Panc1 (cell line): Measurements from ENCODE around the gene TMEM45B.

Experiments used
- POLR2AphosphoS5 ChIP-seq: IDR thresholded peaks from 2 replicates; pipeline ENCODE4 v1.6.1; 2012; ENCODE audit warnings: mild to moderate bottlenecking, low read depth, low read length, moderate library complexity
- SIN3A ChIP-seq: IDR thresholded peaks from 2 replicates; pipeline ENCODE4 v1.6.1; 2012; ENCODE audit warnings: low read depth, mild to moderate bottlenecking, low read length, moderate library complexity, borderline replicate concordance; ENCODE audit not compliant: insufficient read depth
- TF ChIP-seq, protein P1 (sequence below): fragments of 450-650 bp; IDR thresholded peaks from 2 replicates; pipeline ENCODE4 v1.5.1; 2017; ENCODE audit warnings: mild to moderate bottlenecking
- TF ChIP-seq, protein P2 (sequence below), 2 experiments: IDR thresholded peaks; 2 replicates each; pipeline ENCODE4 v1.6.1; 2011 to 2012; ENCODE audit warnings: low read depth in 2 of 2, control low read depth in 1 of 2, low read length in 1 of 2, mild to moderate bottlenecking in 1 of 2, moderate library complexity in 1 of 2; ENCODE audit not compliant: insufficient read depth in 1 of 2

DNA sequence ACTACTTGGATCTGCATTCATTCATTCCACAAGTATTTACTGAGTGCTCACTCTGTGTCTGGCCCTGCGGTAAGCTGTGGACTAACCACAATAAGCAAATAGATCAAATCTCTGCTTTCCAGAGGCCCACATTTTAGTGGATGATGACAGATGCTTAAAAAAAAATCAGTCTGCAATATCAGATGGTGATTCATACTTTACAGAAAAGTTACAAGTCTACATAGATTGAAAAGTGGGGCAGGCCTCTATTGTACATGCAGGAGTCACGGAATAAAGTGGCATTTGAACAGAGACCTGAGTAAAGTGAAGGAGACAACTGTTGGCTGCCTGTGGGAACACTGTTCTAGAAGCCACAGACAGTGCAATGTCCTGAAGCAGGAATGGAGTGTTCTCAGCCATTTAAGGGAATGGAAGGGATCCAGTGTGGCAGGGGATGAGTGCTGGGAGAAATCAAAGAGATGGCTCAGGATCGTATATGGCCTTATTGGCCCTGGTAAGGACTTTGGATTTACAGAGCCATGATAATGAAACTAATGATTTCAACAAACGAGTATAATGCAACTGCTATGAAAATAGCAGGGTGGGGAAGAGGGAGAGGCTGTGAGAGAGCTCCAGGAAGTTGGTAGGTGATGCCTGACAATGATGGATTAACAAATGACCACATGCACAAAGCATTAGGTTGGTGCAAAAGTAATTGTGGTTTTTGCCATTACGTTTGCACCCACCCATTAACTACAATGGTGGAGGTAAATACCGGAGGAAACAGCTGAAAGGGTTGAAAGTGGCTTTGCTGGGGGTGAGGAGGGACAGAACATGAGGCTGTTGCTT is 31.1 kb downstream of the TMEM45B start:
- TF ChIP-seq, protein P1, sequence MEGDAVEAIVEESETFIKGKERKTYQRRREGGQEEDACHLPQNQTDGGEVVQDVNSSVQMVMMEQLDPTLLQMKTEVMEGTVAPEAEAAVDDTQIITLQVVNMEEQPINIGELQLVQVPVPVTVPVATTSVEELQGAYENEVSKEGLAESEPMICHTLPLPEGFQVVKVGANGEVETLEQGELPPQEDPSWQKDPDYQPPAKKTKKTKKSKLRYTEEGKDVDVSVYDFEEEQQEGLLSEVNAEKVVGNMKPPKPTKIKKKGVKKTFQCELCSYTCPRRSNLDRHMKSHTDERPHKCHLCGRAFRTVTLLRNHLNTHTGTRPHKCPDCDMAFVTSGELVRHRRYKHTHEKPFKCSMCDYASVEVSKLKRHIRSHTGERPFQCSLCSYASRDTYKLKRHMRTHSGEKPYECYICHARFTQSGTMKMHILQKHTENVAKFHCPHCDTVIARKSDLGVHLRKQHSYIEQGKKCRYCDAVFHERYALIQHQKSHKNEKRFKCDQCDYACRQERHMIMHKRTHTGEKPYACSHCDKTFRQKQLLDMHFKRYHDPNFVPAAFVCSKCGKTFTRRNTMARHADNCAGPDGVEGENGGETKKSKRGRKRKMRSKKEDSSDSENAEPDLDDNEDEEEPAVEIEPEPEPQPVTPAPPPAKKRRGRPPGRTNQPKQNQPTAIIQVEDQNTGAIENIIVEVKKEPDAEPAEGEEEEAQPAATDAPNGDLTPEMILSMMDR = no peak
- TF ChIP-seq POLR2AphosphoS5 = no peak
- TF ChIP-seq, protein P2, sequence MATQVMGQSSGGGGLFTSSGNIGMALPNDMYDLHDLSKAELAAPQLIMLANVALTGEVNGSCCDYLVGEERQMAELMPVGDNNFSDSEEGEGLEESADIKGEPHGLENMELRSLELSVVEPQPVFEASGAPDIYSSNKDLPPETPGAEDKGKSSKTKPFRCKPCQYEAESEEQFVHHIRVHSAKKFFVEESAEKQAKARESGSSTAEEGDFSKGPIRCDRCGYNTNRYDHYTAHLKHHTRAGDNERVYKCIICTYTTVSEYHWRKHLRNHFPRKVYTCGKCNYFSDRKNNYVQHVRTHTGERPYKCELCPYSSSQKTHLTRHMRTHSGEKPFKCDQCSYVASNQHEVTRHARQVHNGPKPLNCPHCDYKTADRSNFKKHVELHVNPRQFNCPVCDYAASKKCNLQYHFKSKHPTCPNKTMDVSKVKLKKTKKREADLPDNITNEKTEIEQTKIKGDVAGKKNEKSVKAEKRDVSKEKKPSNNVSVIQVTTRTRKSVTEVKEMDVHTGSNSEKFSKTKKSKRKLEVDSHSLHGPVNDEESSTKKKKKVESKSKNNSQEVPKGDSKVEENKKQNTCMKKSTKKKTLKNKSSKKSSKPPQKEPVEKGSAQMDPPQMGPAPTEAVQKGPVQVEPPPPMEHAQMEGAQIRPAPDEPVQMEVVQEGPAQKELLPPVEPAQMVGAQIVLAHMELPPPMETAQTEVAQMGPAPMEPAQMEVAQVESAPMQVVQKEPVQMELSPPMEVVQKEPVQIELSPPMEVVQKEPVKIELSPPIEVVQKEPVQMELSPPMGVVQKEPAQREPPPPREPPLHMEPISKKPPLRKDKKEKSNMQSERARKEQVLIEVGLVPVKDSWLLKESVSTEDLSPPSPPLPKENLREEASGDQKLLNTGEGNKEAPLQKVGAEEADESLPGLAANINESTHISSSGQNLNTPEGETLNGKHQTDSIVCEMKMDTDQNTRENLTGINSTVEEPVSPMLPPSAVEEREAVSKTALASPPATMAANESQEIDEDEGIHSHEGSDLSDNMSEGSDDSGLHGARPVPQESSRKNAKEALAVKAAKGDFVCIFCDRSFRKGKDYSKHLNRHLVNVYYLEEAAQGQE (IDR thresholded peaks at IDR 0.05; ENCODE audit: insufficient read depth in 1 of 2, low read depth in 2 of 2, low read length in 1 of 2) = no peak
- TF ChIP-seq SIN3A = no peak
